ENCODE results near the gene FSHR.

DNA sequence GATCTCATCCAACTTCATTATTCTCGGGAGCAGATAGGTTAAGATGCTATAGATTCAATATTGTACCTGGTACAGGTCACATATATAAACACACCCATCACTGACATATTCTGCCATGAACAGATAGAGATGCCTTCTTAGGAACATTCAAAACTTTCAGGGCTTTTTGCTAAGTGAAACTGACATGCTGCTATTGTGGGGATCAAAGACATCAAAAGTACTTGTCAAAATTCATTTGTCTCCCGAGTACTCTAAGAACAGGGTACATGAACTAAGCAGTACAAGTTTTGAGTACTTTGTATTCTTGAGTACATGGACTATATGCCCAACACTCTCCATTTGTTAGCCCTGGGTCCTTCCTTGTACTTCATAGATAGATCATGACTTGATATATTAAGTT is 173.5 kb downstream of the FSHR start:
- TF ChIP-seq, protein P1, sequence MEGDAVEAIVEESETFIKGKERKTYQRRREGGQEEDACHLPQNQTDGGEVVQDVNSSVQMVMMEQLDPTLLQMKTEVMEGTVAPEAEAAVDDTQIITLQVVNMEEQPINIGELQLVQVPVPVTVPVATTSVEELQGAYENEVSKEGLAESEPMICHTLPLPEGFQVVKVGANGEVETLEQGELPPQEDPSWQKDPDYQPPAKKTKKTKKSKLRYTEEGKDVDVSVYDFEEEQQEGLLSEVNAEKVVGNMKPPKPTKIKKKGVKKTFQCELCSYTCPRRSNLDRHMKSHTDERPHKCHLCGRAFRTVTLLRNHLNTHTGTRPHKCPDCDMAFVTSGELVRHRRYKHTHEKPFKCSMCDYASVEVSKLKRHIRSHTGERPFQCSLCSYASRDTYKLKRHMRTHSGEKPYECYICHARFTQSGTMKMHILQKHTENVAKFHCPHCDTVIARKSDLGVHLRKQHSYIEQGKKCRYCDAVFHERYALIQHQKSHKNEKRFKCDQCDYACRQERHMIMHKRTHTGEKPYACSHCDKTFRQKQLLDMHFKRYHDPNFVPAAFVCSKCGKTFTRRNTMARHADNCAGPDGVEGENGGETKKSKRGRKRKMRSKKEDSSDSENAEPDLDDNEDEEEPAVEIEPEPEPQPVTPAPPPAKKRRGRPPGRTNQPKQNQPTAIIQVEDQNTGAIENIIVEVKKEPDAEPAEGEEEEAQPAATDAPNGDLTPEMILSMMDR (IDR thresholded peaks at IDR 0.05; ENCODE audit: insufficient read depth, low read length): no peak
- TF ChIP-seq REST (IDR thresholded peaks at IDR 0.05; ENCODE audit: insufficient replicate concordance, low read depth) (no peak), POLR2AphosphoS5 (IDR thresholded peaks at IDR 0.05; ENCODE audit: low read depth) (no peak), GABPA (IDR thresholded peaks at IDR 0.05; ENCODE audit: low read depth) (no peak), SPI1 (IDR thresholded peaks at IDR 0.05; ENCODE audit: borderline replicate concordance, low read depth) (no peak)

All from HL-60 (cell line).